CD4-positive, CD25-positive, alpha-beta regulatory T cell (primary cell): ENCODE results near the gene KRTAP17-1. TPM values are rescaled to one million over a fixed set of nuclear protein-coding genes. Genes with fewer than 3 reads are reported as not detected.
"Not testable (repeated sequence)": the region's sequence is repeated elsewhere in the genome, so short reads cannot be mapped to it uniquely, and the experiment has no call there.

ENCODE experiments used
- ATAC-seq, 2 donors: fragments of 150-1000 bp; cut with Tn5 transposase; one replicate each; pipeline ENCODE4 v1.10.0; 2021; ENCODE audit warnings: low read depth in 2 of 2, moderate number of reproducible peaks in 2 of 2, moderate library complexity in 1 of 2
- DNase-seq, 3 donors: peaks; one replicate each; pipeline versions ENCODE4 v3.0.0 to v3.0.0-alpha.2; 2012 to 2022; ENCODE audit warnings: mixed read lengths in 1 of 3
- H3K27ac ChIP-seq: one replicate; pipeline ENCODE4 v1.7.0; 2013; ENCODE audit warnings: mild to moderate bottlenecking, low read length; ENCODE audit not compliant: insufficient read depth, poor library complexity, severe bottlenecking
- H3K27me3 ChIP-seq: one replicate; pipeline ENCODE4 v1.7.0; 2013; ENCODE audit warnings: low read length; ENCODE audit not compliant: control insufficient read depth, insufficient read depth
- H3K36me3 ChIP-seq: one replicate; pipeline ENCODE4 v1.7.0; 2013; ENCODE audit warnings: mild to moderate bottlenecking, low read length, moderate library complexity; ENCODE audit not compliant: control insufficient read depth, insufficient read depth
- H3K4me1 ChIP-seq: 2 replicates; pipeline ENCODE4 v1.7.0; 2013; ENCODE audit warnings: mild to moderate bottlenecking, low read length; ENCODE audit not compliant: insufficient read depth, control insufficient read depth, poor library complexity, severe bottlenecking
- H3K4me3 ChIP-seq: one replicate; pipeline ENCODE4 v1.7.0; 2013; ENCODE audit warnings: low read depth, mild to moderate bottlenecking, low read length, moderate library complexity
- H3K9me3 ChIP-seq, 2 experiments: 1 replicate in 1 of 2; 2 replicates in 1 of 2; pipeline ENCODE4 v1.7.0; 2013; ENCODE audit warnings: low read length in 2 of 2, mild to moderate bottlenecking in 1 of 2, moderate library complexity in 1 of 2; ENCODE audit not compliant: control insufficient read depth in 2 of 2
- H3K27ac Mint-ChIP-seq, 3 donors: one replicate each; pipeline ENCODE4 v1.8.0; 2020 to 2022; ENCODE audit warnings: mild to moderate bottlenecking in 3 of 3, mixed read lengths in 3 of 3, moderate library complexity in 2 of 3
- H3K27me3 Mint-ChIP-seq: one replicate; pipeline ENCODE4 v1.8.0; 2022; ENCODE audit warnings: mild to moderate bottlenecking, mixed read lengths
- H3K36me3 Mint-ChIP-seq: one replicate; pipeline ENCODE4 v1.8.0; 2020; ENCODE audit warnings: mixed read lengths
- H3K4me1 Mint-ChIP-seq, 4 donors: one replicate each; pipeline ENCODE4 v1.8.0; 2020 to 2022; ENCODE audit warnings: mixed read lengths in 4 of 4, mild to moderate bottlenecking in 1 of 4
- H3K4me3 Mint-ChIP-seq, 4 donors: one replicate each; pipeline ENCODE4 v1.8.0; 2020 to 2022; ENCODE audit warnings: mild to moderate bottlenecking in 4 of 4, mixed read lengths in 4 of 4, moderate library complexity in 3 of 4
- H3K9me3 Mint-ChIP-seq, 7 donors: one replicate each; pipeline ENCODE4 v1.8.0; 2020 to 2022; ENCODE audit warnings: mixed read lengths in 7 of 7, mild to moderate bottlenecking in 3 of 7, moderate library complexity in 2 of 7
- polyA plus RNA-seq, 4 donors: library from polyadenylated mRNA; unstranded; fragments of 300-500 nt; fragmentation: Illumina TruSeq; gene quantifications; one replicate each; pipeline ENCODE4 v1.2.3, GENCODE V29; 2021
- total RNA-seq: library from RNA; stranded (reverse); gene quantifications from one replicate; pipeline ENCODE4 v1.2.3, GENCODE V29; 2022

Gene KRTAP17-1, protein sequence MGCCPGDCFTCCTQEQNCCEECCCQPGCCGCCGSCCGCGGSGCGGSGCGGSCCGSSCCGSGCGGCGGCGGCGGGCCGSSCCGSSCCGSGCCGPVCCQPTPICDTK
- not detected for total RNA-seq
- polyA plus RNA-seq, result not detected

DNA sequence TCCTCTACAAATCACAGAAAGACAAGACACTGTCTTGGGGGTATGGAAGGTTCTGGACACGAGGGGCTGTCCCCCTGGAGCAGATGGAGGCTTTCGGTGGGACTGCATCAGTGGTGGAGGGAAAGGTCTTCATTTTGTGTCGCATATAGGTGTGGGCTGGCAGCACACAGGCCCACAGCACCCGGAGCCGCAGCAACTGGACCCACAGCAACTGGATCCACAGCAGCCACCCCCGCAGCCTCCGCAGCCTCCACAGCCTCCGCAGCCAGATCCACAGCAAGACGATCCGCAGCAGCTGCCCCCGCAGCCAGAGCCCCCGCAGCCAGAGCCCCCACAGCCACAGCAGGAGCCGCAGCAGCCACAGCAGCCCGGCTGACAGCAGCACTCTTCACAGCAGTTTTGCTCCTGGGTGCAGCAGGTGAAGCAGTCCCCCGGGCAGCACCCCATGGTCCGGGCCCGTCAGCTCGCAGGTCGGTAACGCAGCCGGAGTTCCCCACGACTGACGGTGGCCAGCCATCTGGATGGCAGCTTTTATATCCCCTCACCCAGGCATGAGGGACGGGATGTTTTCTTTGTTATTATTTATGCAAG, at the start of gene KRTAP17-1:
Gene KRTAP17-1 (minus strand): TSS at position 507 of the 591 bp plus-strand sequence. CDS start 60 bp downstream, at position 447.
- Histone ChIP-seq H3K27ac (no peak within 1 kb of the TSS), H3K36me3 (no peaks in the 10 kb centered on the region), H3K9me3 (no peaks in the 10 kb centered on the region), H3K4me3 (no peak within 1 kb of the TSS), H3K27me3 (no peaks in the 10 kb centered on the region), H3K4me1 (peaks cover 13% of the 10 kb centered on the region)
- Mint-ChIP-seq H3K9me3 (peaks cover 0 to 10% (median 4%) of the 10 kb centered on the region in 7 donors), H3K4me3 (no peak within 1 kb of the TSS), H3K4me1 (peaks cover 5 to 32% (median 11%) of the 10 kb centered on the region in 4 donors), H3K36me3 (peaks cover 9% of the 10 kb centered on the region), H3K27ac (no peak within 1 kb of the TSS), H3K27me3 (peaks cover 8% of the 10 kb centered on the region)
- ATAC-seq (no peak), DNase-seq (no peak)

DNA sequence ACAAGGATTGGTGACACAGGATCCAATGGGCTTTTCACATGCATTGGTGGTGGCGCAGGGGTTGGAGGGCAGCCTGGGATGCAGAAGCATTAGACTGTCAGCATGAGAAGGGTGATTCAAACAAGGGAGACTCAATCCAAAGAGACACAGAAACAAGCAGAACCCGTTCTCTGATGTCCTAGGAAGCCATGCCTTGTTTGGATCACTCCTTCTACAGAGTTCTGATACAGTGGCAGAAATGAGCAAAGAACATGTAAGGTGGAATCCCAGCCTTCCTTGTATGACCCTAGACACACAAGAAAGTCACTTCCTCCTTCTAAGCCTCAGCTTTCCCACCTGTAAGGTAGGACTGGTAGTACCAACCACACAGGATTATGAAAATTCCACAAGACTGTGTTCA, 48.4 kb upstream of the KRTAP17-1 start:
- Mint-ChIP-seq H3K4me3 (no peak overlapping the region), H3K27me3 (peaks cover 14% of the 10 kb centered on the region), H3K9me3 (no peaks in the 10 kb centered on the region), H3K27ac (no peak overlapping the region), H3K4me1 (peaks cover 0 to 2% (median 0%) of the 10 kb centered on the region in 4 donors), H3K36me3 (no peaks in the 10 kb centered on the region)
- H3K4me3 ChIP-seq, result no peak overlapping the region
- peaks cover 2% of the 10 kb centered on the region for H3K27me3 ChIP-seq
- no peaks in the 10 kb centered on the region for H3K4me1 ChIP-seq
- H3K36me3 ChIP-seq, result no peaks in the 10 kb centered on the region
- DNase-seq, result no peak
- no peaks in the 10 kb centered on the region for H3K9me3 ChIP-seq
- H3K27ac ChIP-seq, result no peak overlapping the region
- no peak for ATAC-seq

- no peaks in the 10 kb centered on the region for H3K4me1 Mint-ChIP-seq
- no peak for ATAC-seq
- no peak overlapping the region for H3K4me3 Mint-ChIP-seq
- H3K36me3 Mint-ChIP-seq, result no peaks in the 10 kb centered on the region
- H3K9me3 Mint-ChIP-seq, result peaks cover 0 to 3% (median 2%) of the 10 kb centered on the region in 7 donors
- Histone ChIP-seq H3K4me3 (no peak overlapping the region), H3K4me1 (no peaks in the 10 kb centered on the region), H3K27me3 (peaks cover 8% of the 10 kb centered on the region), H3K36me3 (no peaks in the 10 kb centered on the region), H3K9me3 (peaks cover 0 to 3% of the 10 kb centered on the region in 2 experiments), H3K27ac (no peak overlapping the region)
- H3K27ac Mint-ChIP-seq, result no peak overlapping the region
- no peak for DNase-seq
- peaks cover 18% of the 10 kb centered on the region for H3K27me3 Mint-ChIP-seq
These were observed 44.9 kb upstream of the KRTAP17-1 start for GRCh38 chr17:41360296-41360995.

GRCh38 chr17:41354536-41354935, 39.0 kb upstream of the KRTAP17-1 start:
- H3K36me3 ChIP-seq, result no peaks in the 10 kb centered on the region
- H3K27me3 ChIP-seq, result peaks cover 15% of the 10 kb centered on the region
- no peaks in the 10 kb centered on the region for H3K36me3 Mint-ChIP-seq
- no peak for ATAC-seq
- H3K4me3 ChIP-seq, result no peak overlapping the region
- peaks cover 0 to 7% (median 4%) of the 10 kb centered on the region in 4 donors for H3K4me1 Mint-ChIP-seq
- no peak overlapping the region for H3K27ac ChIP-seq
- H3K27me3 Mint-ChIP-seq, result peaks cover 15% of the 10 kb centered on the region
- no peaks in the 10 kb centered on the region for H3K4me1 ChIP-seq
- peaks cover 0 to 3% (median 2%) of the 10 kb centered on the region in 7 donors for H3K9me3 Mint-ChIP-seq
- H3K9me3 ChIP-seq, result peaks cover 0 to 3% of the 10 kb centered on the region in 2 experiments
- H3K4me3 Mint-ChIP-seq, result no peak overlapping the region
- no peak overlapping the region for H3K27ac Mint-ChIP-seq
- no peak for DNase-seq

GRCh38 chr17:41352597-41353366, 37.3 kb upstream of the KRTAP17-1 start:
- Mint-ChIP-seq H3K9me3 (peaks cover 0 to 3% (median 2%) of the 10 kb centered on the region in 7 donors), H3K27me3 (peaks cover 21% of the 10 kb centered on the region), H3K4me1 (peaks cover 0 to 7% (median 4%) of the 10 kb centered on the region in 4 donors), H3K36me3 (no peaks in the 10 kb centered on the region), H3K27ac (no peak overlapping the region), H3K4me3 (no peak overlapping the region)
- Histone ChIP-seq H3K27me3 (peaks cover 15% of the 10 kb centered on the region), H3K9me3 (peaks cover 0 to 3% of the 10 kb centered on the region in 2 experiments), H3K27ac (no peak overlapping the region), H3K4me3 (no peak overlapping the region), H3K4me1 (no peaks in the 10 kb centered on the region), H3K36me3 (no peaks in the 10 kb centered on the region)
- DNase-seq (no peak), ATAC-seq (no peak)

DNA sequence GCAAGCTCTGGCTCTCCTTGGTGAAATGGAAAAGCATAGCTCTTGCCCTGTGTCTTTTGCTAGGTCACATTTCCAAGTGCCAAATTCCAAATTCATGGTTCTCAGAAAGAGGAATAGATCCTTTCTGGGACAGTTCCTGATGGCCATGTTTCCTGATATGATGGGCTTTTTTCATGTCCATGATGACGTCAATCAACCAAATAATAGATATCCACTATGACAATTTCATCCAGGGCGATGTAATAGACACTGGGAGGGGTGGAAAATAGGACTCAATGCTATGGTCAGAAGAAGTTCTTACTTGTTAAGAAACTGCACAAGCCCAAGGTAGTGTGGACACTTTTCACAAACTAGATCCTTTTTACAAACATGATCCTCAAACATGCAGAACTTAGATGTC, 35.7 kb upstream of the KRTAP17-1 start:
- Mint-ChIP-seq H3K36me3 (no peaks in the 10 kb centered on the region), H3K9me3 (peaks cover 0 to 3% (median 0%) of the 10 kb centered on the region in 7 donors), H3K4me3 (no peak overlapping the region), H3K4me1 (peaks cover 0 to 7% (median 4%) of the 10 kb centered on the region in 4 donors), H3K27me3 (peaks cover 17% of the 10 kb centered on the region), H3K27ac (no peak overlapping the region)
- no peaks in the 10 kb centered on the region for H3K36me3 ChIP-seq
- H3K27ac ChIP-seq, result no peak overlapping the region
- H3K4me3 ChIP-seq, result no peak overlapping the region
- H3K9me3 ChIP-seq, result peaks cover 0 to 2% of the 10 kb centered on the region in 2 experiments
- H3K4me1 ChIP-seq, result no peaks in the 10 kb centered on the region
- no peak for DNase-seq
- ATAC-seq, result no peak
- H3K27me3 ChIP-seq, result peaks cover 12% of the 10 kb centered on the region

GRCh38 chr17:41350381-41350878, 34.9 kb upstream of the KRTAP17-1 start, which contains the start of gene KRT33A:
Gene KRT33A, minus strand, starts transcription at chr17:41350828. Its CDS starts 61 bp downstream, at chr17:41350767.
- H3K4me1 Mint-ChIP-seq, H3K36me3 ChIP-seq, H3K4me3 ChIP-seq, DNase-seq, H3K36me3 Mint-ChIP-seq, H3K9me3 ChIP-seq, H3K27ac Mint-ChIP-seq, ATAC-seq, H3K27ac ChIP-seq, H3K9me3 Mint-ChIP-seq, H3K27me3 ChIP-seq, H3K4me1 ChIP-seq: not testable (repeated sequence)
- Mint-ChIP-seq H3K27me3 (peaks cover 17% of the 10 kb centered on the region), H3K4me3 (peak within 1 kb of the TSS in 1 of 4 donors; percentile 51)
